Fibroblast of lung (primary cell): ENCODE measurements around the gene C10orf71.

ENCODE experiments used
- CTCF ChIP-seq, 2 donors: IDR thresholded peaks in 1 of 2; conservative IDR thresholded peaks in 1 of 2; 1 replicate in 1 of 2; 2 replicates in 1 of 2; pipeline ENCODE4 v1.5.1; 2011 to 2012; ENCODE audit warnings: low read length in 2 of 2, control low read depth in 1 of 2, inconsistent platforms in 1 of 2, low read depth in 1 of 2, mild to moderate bottlenecking in 1 of 2
- EZH2 ChIP-seq: IDR thresholded peaks from 2 replicates; pipeline ENCODE4 v1.5.1; 2012; ENCODE audit warnings: low read length, control low read depth, mild to moderate bottlenecking; ENCODE audit errors: missing control alignments

- TF ChIP-seq EZH2 (no peak), CTCF (conservative IDR thresholded peaks at IDR 0.05 in 1 of 2, IDR thresholded peaks at IDR 0.05 in 1 of 2; ENCODE audit: low read depth in 1 of 2, low read length in 2 of 2) (no peak)
Measured at GRCh38 chr10:49327036-49327813, 28.3 kb downstream of the C10orf71 start.
